HepG2 (cell line): Measurements from ENCODE around the gene LGALS4. TPM values are rescaled to one million over a fixed set of nuclear protein-coding genes. Genes with fewer than 3 reads are reported as not detected.

Experiments used
- ATAC-seq: fragments of 200-7000 bp; cut with Tn5 transposase; 3 replicates; pipeline ENCODE4 v1.9.1; 2020; ENCODE audit warnings: mild to moderate bottlenecking, moderate library complexity
- BruUV-seq: library from RNA; stranded (reverse); fragments of 400-500 nt; replicated peaks from 2 replicates; lab custom pipeline; 2021; lab: Mats Ljungman, UMichigan
- CTCF ChIA-PET: fragments of 300-600 bp; formaldehyde crosslinking; extraction: SDS; loops from one replicate; lab custom pipeline; 2021; ENCODE audit warnings: low total read pairs, inconsistent platforms, low intra/inter-chr PET ratio; lab: Yijun Ruan, JAX
- POLR2A ChIA-PET: fragments of 350-600 bp; sonication (Branson Sonifier 250); formaldehyde crosslinking; loops from one replicate; lab custom pipeline; 2020; ENCODE audit warnings: antibody characterized with exemption, inconsistent platforms; lab: Yijun Ruan, JAX
- DNase-seq: peaks from one replicate; pipeline ENCODE4 v3.0.0-alpha.2; 2015; ENCODE audit warnings: low spot score
- FAIRE-seq: peaks from 3 replicates; lab custom pipeline; 2011; peaks lifted over from hg19 to GRCh38; lab: Jason Lieb, UNC
- H2AFZ ChIP-seq: one replicate; pipeline ENCODE4 v1.6.1; 2011; ENCODE audit warnings: low read length, inconsistent platforms
- H3K27ac ChIP-seq: fragments of 300-600 bp; 3 replicates; pipeline ENCODE4 v1.8.0; 2011; ENCODE audit warnings: mixed run types, mild to moderate bottlenecking, mixed read lengths, low read length, inconsistent platforms; ENCODE audit not compliant: insufficient read depth; ENCODE audit errors: extremely low read length
- H3K27me3 ChIP-seq, 2 experiments: fragments of 200-600 bp in 1 of 2; 2 replicates in 1 of 2; 3 replicates in 1 of 2; pipeline versions ENCODE4 v1.6.0 to v1.8.0; 2011; ENCODE audit warnings: low read length in 2 of 2, mild to moderate bottlenecking in 2 of 2, moderate library complexity in 2 of 2, inconsistent platforms in 1 of 2; ENCODE audit not compliant: insufficient read depth in 2 of 2, control insufficient read depth in 1 of 2
- H3K36me3 ChIP-seq, 2 experiments: fragments of 200-600 bp in 1 of 2; replicated peaks in 1 of 2; 2 replicates in 1 of 2; 3 replicates in 1 of 2; pipeline versions ENCODE4 v1.5.1 to v1.8.0; 2011; ENCODE audit warnings: low read length in 2 of 2, inconsistent platforms in 1 of 2; ENCODE audit not compliant: insufficient read depth in 2 of 2, control insufficient read depth in 1 of 2
- H3K4me1 ChIP-seq: 2 replicates; pipeline ENCODE4 v1.5.1; 2012; ENCODE audit warnings: low read length, inconsistent platforms; ENCODE audit not compliant: insufficient read depth
- H3K4me2 ChIP-seq: 2 replicates; pipeline ENCODE4 v1.6.0; 2011; ENCODE audit warnings: low read depth, low read length, inconsistent platforms
- H3K4me3 ChIP-seq, 3 experiments: fragments of 200-600 bp in 1 of 3; sonication (generic), shearing (Covaris generic) in 1 of 3; replicated peaks in 1 of 3; 2 replicates each; pipeline ENCODE4 v1.5.1; 2011 to 2016; ENCODE audit warnings: low read length in 3 of 3, inconsistent platforms in 2 of 3, low read depth in 2 of 3, mild to moderate bottlenecking in 2 of 3, control low read depth in 1 of 3, mixed read lengths in 1 of 3; ENCODE audit not compliant: insufficient read depth in 1 of 3
- H3K79me2 ChIP-seq: one replicate; pipeline ENCODE4 v1.6.1; 2011; ENCODE audit warnings: low read length, inconsistent platforms; ENCODE audit not compliant: insufficient read depth
- H3K9ac ChIP-seq: 2 replicates; pipeline ENCODE4 v1.6.0; 2011; ENCODE audit warnings: mild to moderate bottlenecking, low read depth, low read length, inconsistent platforms; ENCODE audit not compliant: insufficient read depth
- H3K9me3 ChIP-seq: 2 replicates; pipeline ENCODE4 v1.5.1; 2012; ENCODE audit warnings: mild to moderate bottlenecking, low read length
- H4K20me1 ChIP-seq: 2 replicates; pipeline ENCODE4 v1.6.0; 2011; ENCODE audit warnings: inconsistent platforms, mild to moderate bottlenecking, low read length, moderate library complexity; ENCODE audit not compliant: insufficient read depth
- HNF4G ChIP-seq, 2 experiments: sonication (generic) in 1 of 2; formaldehyde crosslinking in 1 of 2; IDR thresholded peaks; 2 replicates each; pipeline versions ENCODE4 v1.4.0 to v1.6.1; 2011 to 2020; ENCODE audit warnings: borderline replicate concordance in 2 of 2, low read depth in 2 of 2, mild to moderate bottlenecking in 2 of 2, low read length in 1 of 2, missing genetic modification reagents in 1 of 2, moderate library complexity in 1 of 2
- KDM2A ChIP-seq: sonication (generic); formaldehyde crosslinking; IDR thresholded peaks from 2 replicates; pipeline ENCODE4 v1.4.0; 2020; ENCODE audit warnings: low read depth, missing genetic modification reagents, borderline replicate concordance
- MAZ ChIP-seq, 2 experiments: sonication (generic) in 1 of 2; formaldehyde crosslinking in 1 of 2; IDR thresholded peaks; 2 replicates each; pipeline versions ENCODE4 v1.5.0 to v1.6.1; 2012 to 2020; ENCODE audit warnings: low read depth in 2 of 2, mild to moderate bottlenecking in 2 of 2, borderline replicate concordance in 1 of 2, improper control_type of control experiment in 1 of 2, low read length in 1 of 2, missing genetic modification reagents in 1 of 2, moderate library complexity in 1 of 2
- MBD4 ChIP-seq: IDR thresholded peaks from 2 replicates; pipeline ENCODE4 v1.6.1; 2012; ENCODE audit warnings: low read length, inconsistent platforms, borderline replicate concordance
- NCOR1 ChIP-seq: fragments of 200-600 bp; sonication (generic); IDR thresholded peaks from 2 replicates; pipeline ENCODE4 v1.7.0; 2017; ENCODE audit warnings: antibody characterized with exemption, low read length, borderline replicate concordance
- NFYC ChIP-seq: IDR thresholded peaks from 2 replicates; pipeline ENCODE4 v1.6.1; 2016; ENCODE audit warnings: missing genetic modification reagents, missing compliant biosample characterization
- SOX6 ChIP-seq, 2 experiments: fragments of 450-650 bp in 1 of 2; sonication (generic) in 1 of 2; formaldehyde crosslinking in 1 of 2; IDR thresholded peaks; 2 replicates each; pipeline versions ENCODE4 v1.4.0 to v1.6.1; 2017 to 2020; ENCODE audit warnings: antibody characterized with exemption in 1 of 2, mild to moderate bottlenecking in 1 of 2, missing genetic modification reagents in 1 of 2
- YEATS2 ChIP-seq: sonication (generic); formaldehyde crosslinking; IDR thresholded peaks from 2 replicates; pipeline ENCODE4 v1.4.0; 2020; ENCODE audit warnings: missing genetic modification reagents, borderline replicate concordance
- ZSCAN9 ChIP-seq: IDR thresholded peaks from 2 replicates; pipeline ENCODE4 v1.6.1; 2016; ENCODE audit warnings: borderline replicate concordance
- WGBS: methylation state at CpG from one replicate; pipeline ENCODE4 v1.1.6; 2017; ENCODE audit warnings: low lambda C conversion rate; 5-methylcytosine and 5-hydroxymethylcytosine counted together
- in situ Hi-C: cut with HindIII; loops from 2 replicates; pipeline ENCODE4 v1.10.0; 2017; ENCODE audit warnings: low pct_unique_long_range_greater_than_20kb; ENCODE audit not compliant: extremely low pct_ligation_motif_present
- intact Hi-C: fragments of 100-400 bp; cut with micrococcal nuclease; formaldehyde crosslinking; loops from one replicate; pipeline ENCODE4 v1.10.0; 2022; ENCODE audit not compliant: unreplicated experiment
- polyA plus RNA-seq, 8 experiments: library from polyadenylated mRNA; depleted of rRNA in 3 of 8; stranded (reverse) in 7 of 8; unstranded in 1 of 8; fragments of >200 nt; fragmentation: Illumina TruSeq in 4 of 8; extraction: Trizol in 4 of 8; gene quantifications; 2 replicates each; pipeline versions ENCODE4 v1.2.1 to v1.2.3, GENCODE V29; 2011 to 2016; ENCODE audit warnings: low read depth in 4 of 8, missing spikeins in 1 of 8, mixed read lengths in 1 of 8; ENCODE audit not compliant: insufficient read depth in 1 of 8
- total RNA-seq, 5 experiments: library from RNA; depleted of rRNA; stranded (reverse); fragments of >200 nt; fragmentation: Illumina TruSeq; extraction: Trizol; gene quantifications; 2 replicates each; pipeline ENCODE4 v1.2.3, GENCODE V29; 2016; ENCODE audit warnings: low read depth in 1 of 5
- TF ChIP-seq, protein P1 (sequence below): IDR thresholded peaks from 2 replicates; pipeline ENCODE4 v1.6.1; 2012; ENCODE audit warnings: inconsistent platforms
- TF ChIP-seq, protein P2 (sequence below): sonication (generic); formaldehyde crosslinking; conservative IDR thresholded peaks from 2 replicates; pipeline ENCODE4 v1.4.0; 2020; ENCODE audit warnings: missing genetic modification reagents
- TF ChIP-seq, protein P3 (sequence below): sonication (generic); formaldehyde crosslinking; IDR thresholded peaks from 2 replicates; pipeline ENCODE4 v1.8.0; 2022; ENCODE audit warnings: low read depth, missing genetic modification reagents
- TF ChIP-seq, protein P4 (sequence below): sonication (generic); formaldehyde crosslinking; IDR thresholded peaks from 2 replicates; pipeline ENCODE4 v1.9.0; 2022; ENCODE audit warnings: missing genetic modification reagents, mild to moderate bottlenecking, borderline replicate concordance

LGALS4 gene
- total and polyA plus RNA-seq, 2 of the 13 experiments (the other 11 are each of a cell fraction or from before 2014, with no cell fraction given), result 0.24 to 0.71 TPM

DNA sequence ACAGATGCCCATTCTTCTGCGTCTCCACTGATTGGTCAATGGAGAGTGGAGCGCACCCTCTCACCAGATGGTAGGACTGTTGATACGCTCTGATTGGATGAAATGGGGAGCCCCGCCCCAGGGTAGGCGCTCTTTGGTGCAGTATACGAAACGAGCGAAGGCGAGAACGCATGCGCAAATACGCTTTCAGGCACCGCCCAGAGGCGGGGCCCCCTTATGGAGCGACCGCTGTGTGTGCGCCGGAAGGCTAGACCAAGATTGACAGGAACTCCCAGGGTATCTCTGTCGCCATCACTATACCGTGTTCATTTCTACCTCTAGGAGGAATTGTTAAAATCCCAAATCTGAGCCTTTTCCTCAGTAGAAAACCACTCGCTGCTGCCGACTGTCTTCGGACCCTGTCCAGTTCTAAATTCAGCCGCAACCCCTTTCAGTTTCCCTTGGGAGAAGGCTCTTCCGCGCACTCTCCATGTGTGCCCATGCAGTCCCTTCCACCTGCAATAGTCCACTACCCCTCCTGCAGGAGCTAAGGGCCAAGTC lies 37.8 kb upstream of the LGALS4 start:
- peak overlapping the region; percentile 62 to 87 (median 72) for H3K4me3 ChIP-seq
- H3K36me3 ChIP-seq, result peaks cover 16 to 24% of the 10 kb centered on the region in 2 experiments
- H3K27ac ChIP-seq, result peak overlapping the region; percentile 96
- in situ Hi-C loops (no loop called here), intact Hi-C loops (loop anchor here (2.0 kb wide), 2 partner anchors 20 to 48 kb away; partner anchors contain the start of genes ECH1, NFKBIB and SIRT2)
- POLR2A ChIA-PET, result interaction anchor here (0.9 to 9.1 kb wide), 16 partner anchors 10 to 232 kb away, joined by 3 to 148 read pairs (median 6); partner anchors contain the start of genes ACTN4, ECH1, EIF3K and MRPS12
- no peaks in the 10 kb centered on the region for H3K9me3 ChIP-seq
- H3K4me1 ChIP-seq, result peaks cover 59% of the 10 kb centered on the region
- ATAC-seq (peak; percentile 87), FAIRE-seq (peak; percentile 100), DNase-seq (no peak)
- CTCF ChIA-PET, result no interaction called here
- 2% methylated on average over 21 of the region's 26 CpGs for WGBS
- H2AFZ ChIP-seq, result no peak overlapping the region
- H4K20me1 ChIP-seq, result peaks cover 33% of the 10 kb centered on the region
- peaks cover 45% of the 10 kb centered on the region for H3K79me2 ChIP-seq
- peak overlapping the region; percentile 78 for H3K9ac ChIP-seq
- peak overlapping the region; percentile 88 for H3K4me2 ChIP-seq
- BruUV-seq, result no TSS peak
- H3K27me3 ChIP-seq, result no peaks in the 10 kb centered on the region; a peak in 1 of 5 replicates
- TF ChIP-seq HNF4G (IDR thresholded peaks at IDR 0.05; ENCODE audit: borderline replicate concordance, low read depth, low read length), result no peak
- no peak for TF ChIP-seq HNF4G (CRISPR knock-in tag; IDR thresholded peaks at IDR 0.05; ENCODE audit: borderline replicate concordance, low read depth)
- TF ChIP-seq, protein P1, sequence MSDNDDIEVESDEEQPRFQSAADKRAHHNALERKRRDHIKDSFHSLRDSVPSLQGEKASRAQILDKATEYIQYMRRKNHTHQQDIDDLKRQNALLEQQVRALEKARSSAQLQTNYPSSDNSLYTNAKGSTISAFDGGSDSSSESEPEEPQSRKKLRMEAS, result peak; percentile 23; the same call in 1 of the 2 replicates
- TF ChIP-seq, protein P2, sequence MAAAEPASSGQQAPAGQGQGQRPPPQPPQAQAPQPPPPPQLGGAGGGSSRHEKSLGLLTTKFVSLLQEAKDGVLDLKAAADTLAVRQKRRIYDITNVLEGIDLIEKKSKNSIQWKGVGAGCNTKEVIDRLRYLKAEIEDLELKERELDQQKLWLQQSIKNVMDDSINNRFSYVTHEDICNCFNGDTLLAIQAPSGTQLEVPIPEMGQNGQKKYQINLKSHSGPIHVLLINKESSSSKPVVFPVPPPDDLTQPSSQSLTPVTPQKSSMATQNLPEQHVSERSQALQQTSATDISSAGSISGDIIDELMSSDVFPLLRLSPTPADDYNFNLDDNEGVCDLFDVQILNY, result no peak
- TF ChIP-seq NFYC (CRISPR knock-in tag), result peak; percentile 84; the same call in 1 of the 2 replicates
- TF ChIP-seq, protein P3, sequence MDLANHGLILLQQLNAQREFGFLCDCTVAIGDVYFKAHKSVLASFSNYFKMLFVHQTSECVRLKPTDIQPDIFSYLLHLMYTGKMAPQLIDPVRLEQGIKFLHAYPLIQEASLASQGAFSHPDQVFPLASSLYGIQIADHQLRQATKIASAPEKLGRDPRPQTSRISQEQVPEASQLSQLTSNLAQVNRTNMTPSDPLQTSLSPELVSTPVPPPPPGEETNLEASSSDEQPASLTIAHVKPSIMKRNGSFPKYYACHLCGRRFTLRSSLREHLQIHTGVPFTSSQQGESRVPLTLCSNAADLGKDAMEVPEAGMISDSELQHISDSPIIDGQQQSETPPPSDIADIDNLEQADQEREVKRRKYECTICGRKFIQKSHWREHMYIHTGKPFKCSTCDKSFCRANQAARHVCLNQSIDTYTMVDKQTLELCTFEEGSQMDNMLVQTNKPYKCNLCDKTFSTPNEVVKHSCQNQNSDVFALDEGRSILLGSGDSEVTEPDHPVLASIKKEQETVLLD (CRISPR knock-in tag), result no peak
- TF ChIP-seq SOX6 (IDR thresholded peaks at IDR 0.05), result no peak
- peak; percentile 30; the same call in 1 of the 2 replicates for TF ChIP-seq SOX6 (CRISPR knock-in tag; IDR thresholded peaks at IDR 0.05)
- TF ChIP-seq, protein P4, sequence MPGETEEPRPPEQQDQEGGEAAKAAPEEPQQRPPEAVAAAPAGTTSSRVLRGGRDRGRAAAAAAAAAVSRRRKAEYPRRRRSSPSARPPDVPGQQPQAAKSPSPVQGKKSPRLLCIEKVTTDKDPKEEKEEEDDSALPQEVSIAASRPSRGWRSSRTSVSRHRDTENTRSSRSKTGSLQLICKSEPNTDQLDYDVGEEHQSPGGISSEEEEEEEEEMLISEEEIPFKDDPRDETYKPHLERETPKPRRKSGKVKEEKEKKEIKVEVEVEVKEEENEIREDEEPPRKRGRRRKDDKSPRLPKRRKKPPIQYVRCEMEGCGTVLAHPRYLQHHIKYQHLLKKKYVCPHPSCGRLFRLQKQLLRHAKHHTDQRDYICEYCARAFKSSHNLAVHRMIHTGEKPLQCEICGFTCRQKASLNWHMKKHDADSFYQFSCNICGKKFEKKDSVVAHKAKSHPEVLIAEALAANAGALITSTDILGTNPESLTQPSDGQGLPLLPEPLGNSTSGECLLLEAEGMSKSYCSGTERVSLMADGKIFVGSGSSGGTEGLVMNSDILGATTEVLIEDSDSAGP (CRISPR knock-in tag), result 0 out of 2 replicates have a peak, but pooled peaks have one; percentile 15
- TF ChIP-seq YEATS2, result peak; percentile 61; the same call in 1 of the 2 replicates
- TF ChIP-seq MAZ (IDR thresholded peaks at IDR 0.05; ENCODE audit: borderline replicate concordance, low read depth, low read length), result peak; percentile 66
- no peak for TF ChIP-seq MAZ (CRISPR knock-in tag; IDR thresholded peaks at IDR 0.05; ENCODE audit: low read depth)
- TF ChIP-seq MBD4, result no peak
- 0 out of 2 replicates have a peak, but pooled peaks have one; percentile 7 for TF ChIP-seq ZSCAN9
- TF ChIP-seq KDM2A (CRISPR knock-in tag), result peak; percentile 29; the same call in 1 of the 2 replicates
- TF ChIP-seq NCOR1, result peak; percentile 11; the same call in 1 of the 2 replicates
